Stimulated activated CD8-positive, alpha-beta memory T cell treated with anti-CD3 and anti-CD28 coated beads, Interleukin-4, amount 100 ng/mL, for 24 hours (primary cell): ENCODE measurements around the gene SLC17A9.
A peak's percentile ranks its signal among the peaks of the same experiment; 100 is the strongest.
"Not testable (repeated sequence)": the region's sequence is repeated elsewhere in the genome, so short reads cannot be mapped to it uniquely, and the experiment has no call there.

Source experiments
- DNase-seq: peaks from one replicate; pipeline ENCODE4 v3.0.0-alpha.2; 2020; ENCODE audit warnings: low read depth

SLC17A9 gene

GRCh38 chr20:62920039-62920645 is 32.4 kb upstream of the SLC17A9 start:
- no peak for DNase-seq

DNA sequence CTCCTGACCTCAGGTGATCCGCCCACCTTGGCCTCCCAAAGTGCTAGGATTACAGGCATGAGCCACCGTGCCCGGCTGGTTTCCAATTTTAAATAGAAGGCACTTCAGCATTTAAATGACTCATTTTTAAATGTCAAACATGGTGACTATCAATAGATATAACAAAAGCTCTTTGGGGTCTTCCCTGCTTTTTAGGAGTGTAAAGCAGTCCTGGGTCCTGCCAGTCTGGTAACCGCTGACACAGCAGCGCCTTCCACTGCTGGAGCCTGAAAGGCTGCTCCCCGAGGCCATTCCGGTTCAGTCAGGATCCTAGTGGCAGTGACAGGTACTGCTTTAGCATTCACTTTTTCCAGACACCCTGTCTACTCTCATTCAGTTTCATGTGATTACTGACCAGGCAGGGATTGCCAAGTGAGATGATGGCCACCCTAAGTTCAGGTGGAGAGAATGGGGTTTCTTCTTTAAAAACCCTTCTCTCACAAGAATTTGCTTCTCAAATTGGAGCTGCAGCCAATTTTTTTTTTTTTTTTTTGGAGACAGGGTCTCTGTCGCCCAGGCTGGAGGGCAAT is 31.3 kb upstream of the SLC17A9 start:
- DNase-seq, result no peak

GRCh38 chr20:62922451-62922921 is 30.0 kb upstream of the SLC17A9 start:
- no peak for DNase-seq

GRCh38 chr20:62923059-62923668 is 29.3 kb upstream of the SLC17A9 start:
- DNase-seq, result not testable (repeated sequence)

DNA sequence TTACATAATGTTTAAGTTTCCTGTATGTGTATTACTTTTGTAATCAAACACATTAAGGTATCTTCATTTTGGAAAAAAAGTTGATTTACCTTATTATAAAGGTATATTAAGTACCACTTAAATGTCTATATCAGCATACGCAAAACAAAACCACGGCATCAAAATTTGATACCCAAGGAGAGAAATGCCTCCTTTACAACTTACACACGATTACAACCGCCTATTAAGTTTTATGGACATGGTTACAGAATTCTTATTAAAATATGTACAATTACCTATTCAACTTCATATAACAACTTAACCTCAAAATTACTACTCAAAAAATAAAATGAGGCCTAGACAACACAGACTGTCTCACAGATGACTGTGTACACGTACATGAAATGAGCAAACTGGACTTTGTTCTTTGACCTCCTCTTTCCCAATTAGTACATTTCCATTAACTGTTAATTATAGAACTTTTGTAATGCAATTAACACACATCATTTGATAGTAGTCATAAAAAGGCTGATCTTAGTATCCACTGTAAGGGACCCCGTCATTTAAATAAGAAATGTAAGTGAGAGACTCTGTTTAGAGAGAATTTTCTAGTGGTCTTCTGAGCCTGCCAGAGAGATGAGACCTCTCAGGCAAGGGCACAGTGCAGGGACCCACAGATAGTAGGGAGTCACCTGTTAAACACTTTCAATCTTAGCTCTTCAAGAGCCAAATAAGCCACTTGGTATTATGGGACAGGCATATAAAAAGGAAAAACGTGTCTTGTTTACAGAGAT is 28.7 kb upstream of the SLC17A9 start:
- DNase-seq, result no peak

- no peak for DNase-seq
Observed at GRCh38 chr20:62924442-62925075, 27.9 kb upstream of the SLC17A9 start.

DNA sequence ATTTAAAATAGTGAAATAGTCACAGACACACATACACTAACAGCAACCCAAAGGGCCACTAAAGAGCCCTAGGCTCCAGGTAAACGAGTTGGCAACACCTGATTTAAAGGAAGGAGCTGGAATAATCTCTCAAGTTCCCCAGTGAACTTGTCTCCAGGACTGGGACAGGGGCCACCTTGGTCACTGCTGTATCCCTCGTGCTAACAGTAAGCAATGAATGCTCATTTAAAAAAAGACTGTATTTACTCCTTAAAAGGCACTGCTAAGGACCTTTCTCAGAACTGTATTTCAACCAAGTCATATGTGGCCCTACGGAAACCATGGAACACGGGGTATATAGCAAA is 27.5 kb upstream of the SLC17A9 start:
- no peak for DNase-seq

DNA sequence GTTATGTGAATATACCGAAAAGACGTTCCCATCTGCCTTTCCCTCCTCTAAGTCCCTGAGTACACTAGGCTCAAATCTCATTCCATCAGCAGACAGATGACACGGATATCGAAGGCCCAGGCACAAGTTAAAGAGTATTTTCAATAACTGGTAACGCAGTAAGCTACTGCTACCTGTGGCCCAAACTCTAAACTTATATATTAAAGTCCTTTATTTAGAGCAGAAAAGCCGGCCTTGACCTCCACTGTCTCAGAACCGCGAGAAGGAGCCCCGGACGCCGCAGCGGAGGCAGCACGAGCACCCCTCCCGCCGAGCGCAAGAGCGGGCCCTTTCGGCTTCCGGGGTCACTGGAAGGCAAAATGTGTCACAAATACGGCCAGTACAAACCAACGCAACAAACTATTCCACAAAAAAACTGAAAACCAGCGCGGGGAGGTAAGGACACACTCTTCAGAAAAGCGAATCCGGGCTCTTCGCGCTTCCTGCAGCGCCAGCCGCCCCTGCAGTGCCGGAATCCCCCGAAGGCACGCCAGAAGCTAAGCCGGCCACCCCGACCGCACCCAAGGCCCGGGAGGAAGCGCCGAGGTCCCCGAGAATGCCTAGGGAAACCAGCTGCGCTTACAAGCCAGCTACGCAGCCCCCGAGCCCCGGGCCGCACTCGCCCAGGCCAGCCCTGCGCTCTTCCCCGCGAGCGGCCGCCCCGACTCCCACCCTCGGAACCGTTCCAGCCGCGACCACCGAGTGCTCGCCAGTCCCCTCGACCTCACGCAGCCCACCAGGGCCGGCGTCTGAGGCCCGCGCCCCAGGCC is 26.9 kb upstream of the SLC17A9 start:
- DNase-seq, result no peak

- DNase-seq, result peak; percentile 85
Observed at GRCh38 chr20:62926229-62927127, 26.0 kb upstream of the SLC17A9 start, which contains the start of gene DIDO1. DIDO1 (minus strand) TSS chr20:62926505.

DNA sequence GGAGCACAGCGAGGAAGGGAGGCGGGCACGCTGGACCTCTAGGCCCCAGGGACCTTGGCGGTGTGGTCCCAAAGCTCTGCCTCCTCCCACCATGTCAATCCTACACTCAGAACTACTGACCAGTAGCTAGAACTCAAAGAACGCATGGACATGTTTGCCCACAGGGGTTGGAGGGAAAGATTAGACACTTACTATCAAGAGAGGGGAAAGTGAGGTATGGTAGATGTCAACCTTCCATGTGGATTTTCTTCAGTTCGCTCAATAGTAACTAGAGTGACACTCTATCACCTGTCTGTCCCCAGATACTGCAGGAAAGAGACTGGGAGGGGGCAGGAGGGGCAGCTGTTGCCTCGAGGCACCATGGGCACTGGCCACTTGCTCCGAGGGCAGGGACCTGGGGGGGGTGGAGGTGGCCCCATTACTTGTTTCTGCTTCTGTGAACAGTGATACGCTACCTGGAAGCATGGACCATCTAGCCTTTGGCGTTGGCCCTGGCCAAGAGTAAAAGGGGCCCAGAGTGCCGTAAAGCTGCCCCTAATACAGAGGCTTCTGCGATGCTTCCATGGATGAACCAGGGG is 25.3 kb upstream of the SLC17A9 start:
- no peak for DNase-seq

- no peak for DNase-seq
Observed at GRCh38 chr20:62928246-62928939, 24.1 kb upstream of the SLC17A9 start.

DNA sequence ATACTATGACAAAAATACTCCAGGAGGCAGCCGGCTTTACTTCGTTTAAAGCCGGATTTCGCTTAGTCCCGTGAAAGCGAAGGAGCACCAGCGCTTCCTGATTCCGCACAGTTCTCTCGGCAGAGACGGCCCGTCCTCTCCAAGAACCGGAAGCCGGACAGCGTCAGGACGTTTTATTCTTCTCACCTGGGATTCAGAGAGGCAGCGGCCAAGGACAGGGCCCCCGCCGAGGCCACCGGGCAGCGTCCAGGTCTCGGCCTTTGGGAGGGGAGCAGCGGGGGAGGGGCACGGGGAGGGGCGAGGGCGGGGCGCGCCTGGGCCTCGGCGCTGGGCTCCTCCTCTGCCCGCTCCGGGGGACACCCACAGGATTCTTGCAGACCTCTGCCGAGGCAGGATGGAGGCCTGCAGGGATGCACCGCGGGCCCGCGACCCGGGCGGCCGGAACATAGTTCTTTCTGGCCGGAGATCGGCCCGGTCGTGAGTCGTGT is 23.4 kb upstream of the SLC17A9 start:
- no peak for DNase-seq

- no peak for DNase-seq
Observed at GRCh38 chr20:62931464-62931863, 21.0 kb upstream of the SLC17A9 start.

- no peak for DNase-seq
Observed at GRCh38 chr20:62933966-62934365, 18.5 kb upstream of the SLC17A9 start.

DNA sequence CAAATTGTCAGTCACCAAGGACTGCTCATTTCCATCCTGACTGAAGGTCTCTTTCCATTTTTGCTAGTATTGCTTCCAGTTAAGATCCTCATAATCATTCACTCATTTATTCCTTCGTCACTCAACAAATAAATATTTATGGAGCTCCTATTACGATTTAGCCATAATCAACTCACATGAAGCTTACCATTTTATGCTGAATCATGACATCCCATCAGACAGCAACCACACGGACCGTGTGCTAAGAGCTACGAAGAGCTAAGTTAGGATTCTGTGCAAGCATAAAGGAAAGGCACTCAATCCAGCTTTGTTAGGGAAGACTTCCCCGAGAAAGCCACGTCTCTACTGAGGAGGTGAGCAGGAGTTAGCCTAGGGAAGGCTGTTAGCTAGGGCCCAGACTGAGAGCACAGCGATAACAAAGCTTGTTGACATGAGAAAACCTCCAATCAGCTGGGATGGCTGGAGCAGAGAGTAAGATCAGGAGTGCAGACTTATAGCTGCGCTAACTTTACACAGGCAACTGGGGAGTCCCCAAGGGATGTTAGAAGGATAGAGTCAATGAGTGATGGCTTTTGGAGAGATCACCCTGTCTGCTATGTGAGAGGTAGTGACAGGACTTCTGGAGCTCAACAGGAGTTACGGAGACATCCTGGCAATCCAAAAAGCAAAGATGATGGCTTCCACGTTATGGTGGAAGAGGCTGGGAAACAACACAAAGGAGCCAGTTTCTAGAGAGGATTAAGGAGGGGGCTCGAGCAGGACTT is 17.1 kb upstream of the SLC17A9 start:
- DNase-seq, result no peak

DNA sequence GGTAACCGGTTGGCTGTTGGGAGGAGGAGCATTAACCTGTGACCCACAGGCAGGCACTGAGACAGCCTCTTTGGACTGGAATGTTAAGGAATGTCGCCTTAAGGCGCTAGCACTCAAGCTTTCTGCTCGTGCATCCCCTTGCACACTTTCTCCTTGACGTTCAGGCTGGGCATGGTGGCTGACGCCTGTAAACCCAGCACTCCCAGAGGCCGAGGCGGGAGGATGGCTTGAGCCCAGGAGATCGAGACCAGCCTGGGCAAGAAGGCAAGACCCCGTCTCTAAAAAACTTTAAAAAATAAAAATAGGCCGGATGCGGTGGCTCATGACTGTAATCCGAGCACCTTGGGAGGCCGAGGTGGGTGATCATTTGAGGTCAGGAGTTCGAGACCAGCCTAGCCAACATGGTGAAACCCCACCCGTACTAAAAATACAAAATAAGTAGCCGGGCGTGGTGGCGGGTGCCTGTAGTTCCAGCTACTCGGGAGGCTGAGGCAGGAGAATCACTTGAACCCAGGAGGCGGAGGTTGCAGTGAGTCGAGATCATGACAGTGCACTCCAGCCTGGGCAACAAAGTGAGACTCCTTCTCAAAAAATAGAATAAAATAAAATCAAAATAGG is 16.4 kb upstream of the SLC17A9 start:
- no peak for DNase-seq

- peak; percentile 96 for DNase-seq
Observed at GRCh38 chr20:62937268-62938104, 15.0 kb upstream of the SLC17A9 start.
